Stimulated activated CD4-positive, alpha-beta T cell treated with anti-CD3 and anti-CD28 coated beads, Interleukin-4, amount 100 ng/mL, for 4 hours (primary cell): Measurements from ENCODE around the gene ENDOG.
"Not testable (repeated sequence)": the region's sequence is repeated elsewhere in the genome, so short reads cannot be mapped to it uniquely, and the experiment has no call there.

ENCODE experiments used
- DNase-seq, 2 experiments: peaks; one replicate each; pipeline ENCODE4 v3.0.0-alpha.2; 2020

The ENDOG gene

GRCh38 chr9:128870128-128870940, 52.0 kb downstream of the ENDOG start:
- no peak for DNase-seq

DNA sequence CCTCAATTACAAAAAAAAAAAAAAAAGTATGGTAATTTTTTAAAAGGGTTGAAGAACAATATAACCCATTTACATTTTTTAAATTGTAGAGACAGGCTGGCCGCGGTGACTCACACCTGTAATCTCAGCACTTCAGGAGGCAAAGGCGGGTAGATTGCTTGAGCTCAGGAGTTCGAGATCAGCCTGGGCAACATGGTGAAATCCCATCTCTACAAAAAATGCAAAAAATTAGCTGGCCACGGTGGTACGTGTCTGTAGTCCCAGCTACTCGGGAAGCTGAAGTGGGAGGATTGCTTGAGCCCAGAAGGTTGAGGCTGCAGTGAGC, 52.6 kb downstream of the ENDOG start:
- DNase-seq = not testable (repeated sequence)
